Measurements from ENCODE around the gene MED9.

GRCh38 chr17:17472333-17472920, 4.4 kb upstream of the MED9 start:
- TF ChIP-seq CTCF (IDR thresholded peaks at IDR 0.05) (no peak), POLR2A (IDR thresholded peaks at IDR 0.05) (no peak), POLR2AphosphoS5 (IDR thresholded peaks at IDR 0.05) (no peak)
